Stimulated activated CD8-positive, alpha-beta memory T cell treated with anti-CD3 and anti-CD28 coated beads, Interleukin-12 subunit alpha, Interleukin-12 subunit beta, amount 100 ng/mL, for 24 hours (primary cell): ENCODE measurements around the gene USP16.
A peak's percentile ranks its signal among the peaks of the same experiment; 100 is the strongest.
"Not testable (repeated sequence)": the region's sequence is repeated elsewhere in the genome, so short reads cannot be mapped to it uniquely, and the experiment has no call there.

ENCODE experiments used
- DNase-seq: peaks from one replicate; pipeline ENCODE4 v3.0.0-alpha.2; 2020; ENCODE audit errors: extremely low read depth

The USP16 gene

DNA sequence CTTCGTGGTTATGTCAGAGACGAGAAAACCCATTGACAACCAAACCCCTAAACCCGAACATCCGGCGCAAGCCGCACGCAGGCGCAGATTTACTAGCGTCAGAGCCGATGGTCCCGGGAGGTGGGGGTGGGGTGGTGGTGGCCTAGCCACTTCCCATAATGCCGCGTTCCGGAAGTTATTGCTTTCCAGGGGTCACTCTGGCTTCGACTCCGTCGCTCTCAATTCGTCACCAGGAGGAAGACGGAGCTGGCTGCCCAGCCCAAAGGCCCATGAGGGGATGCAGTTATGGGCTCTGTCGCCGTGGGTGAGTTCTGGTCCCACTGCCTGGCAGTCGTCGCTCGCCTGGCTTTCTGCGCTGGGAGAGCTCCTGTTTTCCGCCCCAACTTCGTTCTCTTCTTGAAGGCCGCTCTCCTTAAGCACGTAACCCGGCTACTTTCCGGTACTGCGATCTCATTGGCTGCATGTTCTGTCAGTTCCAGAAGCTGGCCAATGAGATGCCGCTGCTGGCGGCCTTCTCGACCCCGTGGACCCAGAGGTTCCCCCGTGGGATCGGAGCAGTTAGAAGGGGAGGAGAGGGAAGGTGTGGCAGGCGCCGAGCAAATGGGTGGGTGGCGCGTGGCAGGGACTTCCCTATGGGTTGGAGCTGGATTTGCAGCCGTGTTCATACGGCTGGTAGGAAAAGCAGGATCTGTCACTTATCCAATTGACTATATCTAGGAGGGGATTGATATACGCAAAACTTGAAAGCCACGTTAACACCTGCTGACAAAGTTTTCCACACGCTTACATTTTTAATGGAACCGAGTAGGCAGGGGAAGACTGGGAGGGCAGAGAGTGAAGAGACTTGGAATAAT, at the start of gene USP16:
TSS of gene USP16 (plus strand) at position 195 of the 854 bp plus-strand sequence. CDS start 3,246 bp downstream, outside the sequence.
- DNase-seq, result peak; percentile 83

DNA sequence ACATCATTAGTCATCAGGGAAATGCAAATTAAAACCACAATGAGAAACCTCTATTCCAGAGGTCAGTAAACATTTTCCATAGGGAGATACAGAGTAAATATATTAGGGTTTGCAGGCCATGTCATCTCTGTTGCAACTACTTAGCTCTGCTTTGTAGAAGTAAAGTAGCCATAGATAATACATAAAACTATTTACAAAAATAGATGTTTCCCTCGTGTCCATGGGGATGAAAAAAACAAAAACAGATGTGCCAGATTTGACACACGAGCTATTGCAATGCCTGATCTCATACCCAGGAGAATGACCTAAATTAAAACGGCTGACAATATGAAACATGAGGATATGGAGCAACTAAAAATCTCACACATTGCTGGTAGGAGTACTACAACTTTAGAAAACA, 49.1 kb upstream of the USP16 start:
- DNase-seq, result no peak

DNA sequence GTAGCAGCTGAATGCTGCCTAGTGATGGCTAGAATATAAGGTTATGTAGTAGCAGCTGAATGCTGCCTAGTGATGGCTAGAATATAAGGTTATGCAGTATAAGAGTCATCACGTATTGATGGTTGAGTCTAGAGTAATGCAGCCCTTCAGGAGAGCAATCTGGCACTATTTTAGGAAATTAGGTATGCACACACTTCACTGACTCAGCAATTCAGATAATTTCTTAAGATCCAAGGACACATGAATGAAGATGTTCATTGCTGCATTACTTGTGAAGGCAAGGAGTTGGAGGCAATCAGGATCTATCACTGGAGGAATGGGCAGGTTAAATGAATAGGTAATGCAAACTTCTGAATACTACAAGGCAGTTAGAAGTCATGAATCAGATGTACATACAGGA, 45.4 kb upstream of the USP16 start:
- no peak for DNase-seq

DNA sequence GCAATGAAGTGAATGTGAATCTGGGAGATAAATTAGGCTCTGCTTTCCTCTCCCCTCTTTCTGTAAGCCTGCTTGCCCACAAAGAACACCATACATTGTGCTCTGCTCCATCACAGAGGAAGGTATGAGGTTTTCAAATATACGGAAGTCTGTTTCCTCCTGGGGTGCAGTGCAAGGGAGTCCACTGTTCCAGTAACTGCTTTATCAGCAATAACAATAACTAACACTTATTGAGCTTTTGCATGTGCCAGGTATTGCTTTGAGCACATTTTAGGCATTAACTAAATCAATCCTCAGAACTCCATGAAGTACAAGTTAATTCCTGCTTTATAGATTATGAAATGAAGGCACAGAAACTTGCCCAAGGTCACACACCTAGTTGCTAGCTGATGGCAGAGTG, 41.8 kb upstream of the USP16 start:
- no peak for DNase-seq

DNA sequence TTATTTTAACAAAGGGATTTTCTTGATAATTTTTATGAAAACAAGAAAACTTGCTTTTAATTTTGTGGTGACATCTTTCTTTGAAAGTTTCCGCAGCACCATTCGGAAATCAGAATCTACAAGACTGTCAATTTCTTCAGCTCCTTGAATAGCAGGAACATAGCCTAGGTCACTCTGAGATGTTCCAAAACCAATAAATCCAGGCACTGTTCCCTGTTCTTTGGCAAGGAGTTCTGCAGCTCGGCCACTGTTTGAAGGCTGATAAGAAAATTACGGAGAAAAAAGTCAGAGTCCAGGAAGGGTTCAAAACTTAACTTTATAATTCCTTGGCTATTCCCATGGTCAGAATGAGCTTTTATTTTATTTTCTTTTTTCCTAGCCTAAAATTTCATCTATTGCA, 37.8 kb upstream of the USP16 start:
- no peak for DNase-seq

DNA sequence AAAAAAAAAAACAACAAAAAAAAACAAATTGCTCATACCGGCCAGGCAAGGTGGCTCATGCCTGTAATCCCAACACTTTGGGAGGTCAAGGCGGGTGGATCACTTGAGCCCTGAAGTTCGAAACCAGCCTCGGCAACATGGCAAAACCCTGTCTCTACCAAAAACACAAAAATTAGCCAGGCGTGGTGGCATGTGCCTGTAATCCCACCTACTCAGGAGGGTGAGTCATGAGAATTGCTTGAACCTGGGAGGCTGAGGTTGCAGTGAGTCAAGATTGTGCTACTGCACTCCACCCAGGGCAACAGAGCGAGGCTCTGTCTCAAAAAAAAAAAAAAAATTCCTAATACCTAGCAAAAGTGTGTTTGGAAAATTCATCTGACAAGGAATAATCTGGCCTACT, 36.3 kb upstream of the USP16 start:
- not testable (repeated sequence) for DNase-seq

DNA sequence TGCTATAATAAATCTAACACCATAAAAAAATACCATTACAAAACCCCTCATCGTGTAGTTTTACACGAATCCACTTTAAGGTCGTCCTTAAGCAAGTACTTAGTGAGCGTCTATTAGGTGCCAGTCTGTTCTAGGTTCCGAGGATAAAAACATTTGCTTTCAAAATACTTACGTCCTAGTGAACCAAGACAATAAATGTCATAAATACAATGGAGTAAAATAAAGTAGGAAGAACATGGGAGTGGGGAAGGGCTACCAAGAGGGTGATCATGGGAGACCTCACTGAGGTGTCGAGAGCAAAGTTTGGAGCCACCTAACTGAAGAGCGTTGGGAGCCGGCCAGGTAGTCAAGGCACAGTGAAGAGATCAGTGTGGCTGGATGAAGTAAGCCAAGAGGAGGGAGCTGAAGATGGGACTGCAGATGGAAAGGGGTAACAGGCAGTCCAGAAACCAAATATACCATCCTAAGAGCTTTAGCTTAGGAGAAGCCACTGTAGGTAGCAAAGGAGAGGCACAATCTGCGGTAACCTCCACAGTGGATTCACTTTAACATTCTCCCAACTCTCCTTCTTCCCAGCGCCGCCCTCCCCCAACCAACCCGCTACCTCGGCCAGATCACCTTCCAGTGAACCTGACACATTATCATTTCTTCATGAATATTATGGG, 32.5 kb upstream of the USP16 start:
- no peak for DNase-seq

DNA sequence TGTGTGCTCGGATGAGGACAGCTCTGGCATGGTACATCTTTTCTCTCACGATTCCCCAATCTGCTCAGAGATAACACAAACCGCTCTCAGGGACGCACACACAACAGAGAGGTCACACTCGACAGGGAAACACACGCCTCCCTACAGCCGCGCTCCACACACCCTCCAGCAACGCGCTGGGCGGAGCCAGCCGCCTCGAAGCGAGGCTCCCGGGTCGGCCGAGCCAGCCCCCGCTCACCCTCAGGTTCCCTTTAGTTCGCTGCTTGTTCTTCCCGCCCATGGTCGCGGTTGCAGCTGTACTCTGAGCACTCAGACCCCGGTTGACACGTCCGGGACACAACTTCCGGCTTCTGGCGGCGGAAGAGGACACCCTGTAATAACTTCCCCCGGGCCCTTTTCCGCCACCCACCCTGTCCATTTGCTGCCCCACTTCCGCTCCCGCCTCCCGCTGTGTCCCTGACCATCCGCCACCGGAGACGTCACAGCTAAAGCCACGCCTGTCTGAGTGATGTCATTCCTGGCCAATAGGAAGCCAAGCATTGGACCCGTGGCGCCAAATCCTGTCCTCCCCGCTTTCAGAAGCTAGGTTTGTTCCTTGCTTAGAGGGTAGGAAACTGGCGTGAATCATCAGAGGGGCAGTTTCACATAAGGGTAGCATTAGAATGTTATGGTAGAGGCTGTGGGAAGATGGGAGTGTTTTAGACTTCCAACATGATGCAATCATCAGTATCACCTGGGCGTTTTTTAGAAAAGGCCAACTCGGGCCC, 31.8 kb upstream of the USP16 start, which contains the start of gene LTN1:
TSS of gene LTN1 (minus strand) at position 352 of the 767 bp plus-strand sequence. CDS start at position 280, 72 bp downstream.
- DNase-seq, result peak; percentile 99

DNA sequence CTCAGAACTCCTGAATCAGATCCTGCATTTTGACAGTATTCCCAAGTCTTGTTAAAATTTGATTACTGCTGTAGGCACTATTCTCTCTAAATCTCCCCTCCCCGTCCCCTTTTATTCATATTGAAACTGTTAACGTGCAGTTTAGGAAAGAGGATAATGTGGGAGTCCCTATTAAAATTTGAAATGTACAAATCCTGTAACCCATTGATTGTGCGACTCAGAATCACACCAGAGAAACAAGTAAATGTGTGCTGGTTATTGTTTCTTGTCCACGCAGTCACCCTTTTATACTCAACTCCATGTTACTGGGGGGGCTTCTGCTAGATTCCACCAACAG, 31.2 kb upstream of the USP16 start:
- no peak for DNase-seq

DNA sequence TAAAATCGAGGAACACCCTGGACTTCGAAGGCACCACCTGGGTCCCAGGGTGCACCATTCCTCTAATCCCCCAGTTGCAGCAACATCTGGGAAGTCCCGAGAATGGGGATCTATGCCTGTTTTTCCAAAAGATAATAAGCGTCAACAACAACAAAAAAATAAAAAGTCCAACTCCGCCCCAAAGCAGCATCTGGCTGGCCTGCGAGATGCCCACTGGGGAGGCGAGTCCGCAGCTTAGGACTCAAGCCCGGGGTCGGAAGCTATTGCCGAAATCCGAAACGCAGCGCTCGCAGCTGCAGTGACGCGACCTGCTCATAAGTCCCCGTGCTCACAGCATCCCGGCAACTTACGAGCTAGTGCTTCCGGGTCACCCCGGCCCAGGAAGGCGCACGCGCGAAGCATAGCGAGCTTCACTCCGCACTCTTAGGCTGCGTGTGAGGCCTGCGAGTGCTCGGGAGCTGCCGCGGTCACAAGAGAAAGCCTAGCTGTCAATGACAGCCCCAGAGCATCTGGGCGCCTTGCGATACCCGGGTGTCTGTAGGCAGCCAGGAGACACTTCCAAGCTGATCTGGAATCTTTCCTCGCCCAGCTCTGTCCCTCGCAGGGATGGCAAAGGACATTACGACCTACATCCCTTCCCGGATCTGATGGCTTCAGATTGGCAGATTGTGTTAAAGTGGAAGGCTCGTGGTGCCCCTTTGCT, 21.9 kb upstream of the USP16 start:
- peak; percentile 86 for DNase-seq

DNA sequence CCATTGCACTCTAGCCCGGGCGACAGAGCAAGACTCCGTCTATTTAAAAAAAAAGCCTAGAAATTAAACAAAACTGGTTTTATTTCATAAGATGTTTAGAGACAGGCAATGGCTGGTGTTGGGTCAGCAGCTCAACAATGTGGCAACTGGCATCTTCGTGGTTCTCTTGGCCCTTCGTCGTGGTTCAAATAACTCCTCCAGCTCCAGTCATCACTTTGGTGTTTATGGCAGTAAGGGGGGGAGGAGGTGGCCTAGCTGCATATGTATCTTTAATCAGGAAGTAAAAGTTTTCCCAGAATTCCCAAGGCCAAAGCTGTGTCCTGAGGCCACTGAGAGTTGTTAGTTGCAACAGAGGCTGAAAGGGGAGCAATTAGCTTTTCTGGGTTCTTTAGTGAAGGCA, 18.8 kb upstream of the USP16 start:
- DNase-seq, result no peak

DNA sequence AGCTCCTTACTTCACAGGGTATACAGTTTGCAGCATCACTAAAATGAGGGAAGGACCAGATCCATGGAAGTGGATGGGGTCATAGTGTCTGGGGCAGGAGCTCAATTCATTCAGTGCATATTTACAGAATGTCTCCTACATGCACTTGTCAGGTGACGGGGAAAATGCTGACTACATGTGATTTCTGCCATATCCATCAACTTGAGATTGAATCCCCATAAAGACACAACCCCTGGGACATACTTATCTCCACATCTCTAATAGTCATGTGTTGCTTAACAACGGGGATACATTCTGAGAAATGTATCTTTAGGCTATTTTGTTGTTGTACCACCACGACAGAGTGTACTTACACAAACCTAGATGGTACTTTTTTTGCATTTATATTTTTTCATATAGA, 17.3 kb upstream of the USP16 start:
- no peak for DNase-seq

DNA sequence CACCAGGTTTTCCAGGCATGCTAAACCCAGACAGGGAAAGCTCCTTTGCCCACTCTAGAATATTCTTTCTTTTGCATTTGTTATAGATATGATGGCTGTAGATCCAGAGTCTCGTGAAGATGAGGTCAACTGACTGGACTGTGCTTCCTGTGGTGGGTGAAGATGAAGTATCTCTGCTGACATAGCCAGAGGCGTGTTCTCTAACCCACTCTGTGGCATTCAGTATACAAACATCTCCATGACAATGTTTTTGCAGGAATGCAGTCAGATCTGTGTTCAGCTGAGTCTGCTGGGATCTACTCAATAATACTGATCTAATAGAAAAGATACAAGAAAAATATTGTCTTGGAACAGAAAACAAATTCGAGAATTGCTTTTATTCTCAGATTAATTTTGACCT, 16.7 kb upstream of the USP16 start:
- no peak for DNase-seq

DNA sequence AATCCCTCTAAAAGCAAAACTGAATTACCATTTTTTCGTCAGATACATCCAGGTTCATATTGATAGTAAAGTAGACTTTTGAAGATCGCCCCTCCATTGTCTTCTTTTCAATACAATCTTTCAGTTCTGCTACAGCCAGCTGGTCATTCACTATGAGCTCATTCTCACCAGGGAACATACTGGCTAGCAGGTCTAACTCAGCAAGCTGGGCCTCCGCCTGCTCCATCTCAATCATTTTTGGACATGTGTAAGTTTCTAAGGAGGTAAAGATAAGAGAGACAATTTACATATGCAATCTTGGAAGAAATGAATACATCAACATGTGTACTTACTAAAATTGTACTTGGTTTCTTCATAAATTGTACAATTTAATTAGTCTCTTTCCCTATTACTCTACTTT, 16.1 kb upstream of the USP16 start:
- no peak for DNase-seq

DNA sequence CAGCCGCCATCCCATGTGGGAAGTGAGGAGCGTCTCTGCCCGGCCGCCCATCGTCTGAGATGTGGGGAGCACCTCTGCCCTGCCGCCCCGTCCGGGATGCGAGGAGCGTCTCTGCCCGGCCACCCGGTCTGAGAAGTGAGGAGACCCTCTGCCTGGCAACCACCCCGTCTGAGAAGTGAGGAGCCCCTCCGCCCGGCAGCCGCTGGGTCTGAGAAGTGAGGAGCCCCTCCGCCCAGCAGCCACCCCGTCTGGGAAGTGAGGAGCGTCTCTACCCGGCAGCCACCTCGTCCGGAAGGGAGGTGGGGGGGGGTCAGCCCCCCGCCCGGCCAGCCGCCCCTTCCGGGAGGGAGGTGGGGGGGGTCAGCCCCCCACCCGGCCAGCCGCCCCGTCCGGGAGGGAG, 13.2 kb upstream of the USP16 start:
- not testable (repeated sequence) for DNase-seq

DNA sequence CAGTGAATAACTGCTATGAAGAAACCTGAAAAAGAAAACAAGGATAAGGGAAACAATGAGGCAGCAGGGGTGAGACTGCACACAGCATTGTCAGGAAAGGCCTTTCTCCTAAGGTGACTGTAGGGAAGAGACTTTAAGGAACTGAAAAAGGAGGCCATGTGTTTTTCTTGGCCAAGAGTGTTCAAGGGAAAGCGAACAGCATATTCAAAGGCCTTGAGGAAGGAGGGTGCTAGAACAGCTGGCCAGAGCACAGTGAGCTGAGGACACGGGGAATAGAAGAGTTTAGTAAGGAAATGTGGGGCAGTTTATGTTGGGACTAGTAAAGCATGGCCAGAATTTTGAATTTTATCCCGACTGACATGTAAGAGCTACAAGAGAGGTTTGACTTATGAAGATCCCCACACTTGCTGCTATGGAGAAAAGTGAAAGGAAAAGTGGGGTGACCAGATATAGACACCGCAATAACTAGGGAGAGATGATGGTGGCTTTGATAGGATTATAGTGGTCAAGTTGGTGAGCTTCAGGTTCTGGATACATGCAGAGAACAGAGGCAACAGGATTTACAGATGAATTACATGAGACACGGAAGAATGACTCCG, 6.7 kb upstream of the USP16 start:
- DNase-seq, result no peak

DNA sequence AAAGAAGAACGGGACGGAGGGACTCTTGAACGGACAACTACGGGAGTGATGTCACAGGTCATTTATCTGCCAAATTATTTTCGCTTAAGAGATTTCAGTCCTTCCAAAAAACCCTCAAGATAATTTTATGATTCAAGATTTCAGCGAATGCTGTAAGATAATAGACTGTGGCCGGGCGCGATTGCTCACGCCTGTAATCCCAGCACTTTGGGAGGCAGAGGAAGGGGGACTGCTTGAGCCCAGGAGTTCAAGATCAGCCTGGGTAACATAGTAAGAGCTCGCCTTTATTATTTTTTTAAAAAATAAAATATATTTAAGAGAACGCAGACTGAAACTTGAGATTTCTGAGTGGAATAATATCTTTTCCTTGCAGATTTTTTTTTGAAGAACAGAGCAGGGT, 5.9 kb upstream of the USP16 start:
- DNase-seq, result no peak

DNA sequence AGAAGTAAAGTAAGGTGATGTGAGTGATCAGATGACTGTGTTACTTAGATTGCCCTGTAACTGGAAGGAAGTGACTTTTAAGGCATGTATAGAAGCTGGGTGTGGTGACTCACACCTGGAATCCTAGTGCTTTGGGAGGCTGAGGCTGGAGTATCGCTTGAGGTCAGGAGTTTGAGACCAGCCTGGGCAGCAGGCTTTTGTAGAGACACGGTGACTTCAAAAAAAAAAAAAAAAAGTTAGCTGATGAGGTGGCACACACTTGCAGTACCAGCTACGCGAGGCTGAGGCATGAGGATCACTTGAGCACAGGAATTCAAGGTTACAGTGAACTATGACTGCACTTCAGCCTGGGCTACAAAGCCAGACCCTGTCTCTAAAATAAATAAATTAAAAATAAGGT, 2.3 kb upstream of the USP16 start:
- DNase-seq, result no peak

DNA sequence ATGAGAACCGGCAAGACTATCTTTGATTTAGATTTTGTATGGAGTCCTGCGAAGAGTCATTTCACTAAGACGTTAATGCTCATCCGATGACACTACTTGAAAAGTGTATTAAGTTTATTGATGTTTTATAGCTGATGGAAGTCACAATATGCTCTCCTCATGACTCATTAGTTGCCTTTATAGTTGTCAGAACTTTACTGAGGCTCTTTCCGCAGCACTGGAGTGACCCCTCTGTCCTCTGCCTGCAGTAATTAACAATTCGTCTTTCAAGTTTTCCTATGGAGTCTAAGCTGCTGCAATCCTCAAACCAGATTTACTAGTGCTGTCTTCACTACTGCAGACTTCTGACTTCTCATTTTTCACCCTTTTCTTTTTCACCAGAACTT, 853 bp downstream of the USP16 start:
- DNase-seq, result no peak

DNA sequence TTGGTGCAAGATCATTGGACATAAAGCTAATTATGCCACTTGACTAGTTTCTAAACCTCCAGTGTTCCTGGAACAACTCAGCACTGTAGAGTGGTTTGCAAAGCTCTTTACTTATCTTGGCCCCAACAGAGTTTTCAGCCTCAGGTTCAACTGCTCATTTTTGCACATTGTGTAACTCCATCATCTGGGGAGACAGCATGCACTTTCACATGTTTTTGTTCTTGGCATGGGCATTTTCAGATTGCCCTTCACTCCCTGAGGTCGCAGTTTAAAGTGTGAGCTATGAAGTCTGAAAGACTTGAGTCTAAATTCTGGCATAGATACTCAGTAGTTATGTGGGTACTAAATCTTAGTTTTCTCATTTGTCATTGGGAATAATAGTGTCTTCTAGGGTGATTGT, 5.1 kb downstream of the USP16 start:
- no peak for DNase-seq

DNA sequence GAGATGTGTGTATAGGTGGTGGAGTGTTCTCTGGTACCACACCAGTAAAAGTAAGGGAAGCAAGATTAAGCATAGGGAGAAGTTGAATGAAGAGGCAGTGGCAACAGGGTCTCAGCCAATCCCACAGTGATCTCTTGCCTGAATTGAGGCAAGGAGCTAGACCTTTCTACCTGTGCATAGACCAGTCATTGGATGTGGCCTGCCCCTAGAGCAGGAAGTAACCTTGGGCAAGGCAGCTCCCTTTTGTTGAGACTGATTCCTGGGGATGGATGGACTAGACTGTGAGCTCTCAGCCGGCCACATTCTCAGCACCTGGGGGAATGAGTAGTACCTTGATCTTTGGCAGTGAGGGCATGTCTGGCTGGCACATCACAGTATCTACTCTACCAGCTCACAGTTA, 6.4 kb downstream of the USP16 start:
- no peak for DNase-seq

DNA sequence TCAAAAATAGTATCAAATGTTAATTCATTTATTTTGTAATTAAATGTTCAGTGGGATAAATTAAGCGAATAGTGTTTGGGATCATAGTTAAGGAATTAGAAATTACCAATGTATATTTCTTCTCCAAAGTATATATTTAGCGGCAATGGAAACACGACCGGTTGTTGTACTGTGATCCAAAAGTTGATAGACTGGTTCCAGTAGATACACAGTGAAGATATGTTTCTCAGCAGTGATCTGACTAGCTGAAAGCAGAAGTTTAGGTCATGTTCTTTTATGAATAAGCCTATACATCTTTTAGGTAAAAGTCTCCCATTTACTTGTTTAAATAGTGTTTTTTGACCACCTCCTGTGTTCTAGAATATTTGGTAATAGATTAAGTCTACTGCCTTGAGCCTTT, 8.8 kb downstream of the USP16 start:
- no peak for DNase-seq
